ENCODE data around the gene SMYD3. TPM values are rescaled to one million over a fixed set of nuclear protein-coding genes. Genes with fewer than 3 reads are reported as not detected.

The SMYD3 gene
- total RNA-seq, 1 donor: 171 TPM

GRCh38 chr1:246267896-246268295, 239.2 kb downstream of the SMYD3 start:
- no peak for DNase-seq (ENCODE audit: insufficient read length, low spot score, missing footprints)
- TF ChIP-seq CTCF (IDR thresholded peaks at IDR 0.05; ENCODE audit: extremely low read depth, low read depth, low read length): no peak
- H3K9me3 ChIP-seq (ENCODE audit: low read depth, low read length): no peaks in the 10 kb centered on the region

DNA sequence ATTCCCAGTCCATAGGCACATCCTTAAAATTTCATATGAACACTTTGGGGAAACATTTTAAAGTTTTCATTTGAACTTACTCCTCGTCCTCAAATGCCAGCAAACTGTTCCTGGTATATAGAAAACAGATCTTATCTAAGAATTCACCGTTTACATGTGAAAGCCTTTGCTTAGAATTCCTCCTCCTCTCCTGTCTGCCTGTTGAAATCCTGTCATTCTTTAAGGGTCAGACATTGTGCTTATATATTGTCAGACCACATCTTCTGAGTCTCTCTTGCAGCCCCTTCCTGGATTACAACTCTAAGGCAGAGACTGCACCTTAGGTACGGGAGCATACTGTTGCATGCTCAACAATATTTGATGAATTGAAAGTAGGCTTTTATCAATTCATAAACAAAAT, 239.7 kb downstream of the SMYD3 start:
- TF ChIP-seq CTCF (IDR thresholded peaks at IDR 0.05; ENCODE audit: extremely low read depth, low read depth, low read length): no peak
- Histone ChIP-seq H3K79me2 (ENCODE audit: insufficient read depth, low read length) (no peaks in the 10 kb centered on the region), H3K27ac (ENCODE audit: low read depth, low read length) (no peak overlapping the region), H4K20me1 (ENCODE audit: insufficient read depth, low read length) (no peaks in the 10 kb centered on the region), H3K4me2 (ENCODE audit: insufficient read depth, low read length) (no peak overlapping the region), H3K36me3 (ENCODE audit: insufficient read depth, low read length) (no peaks in the 10 kb centered on the region), H3K9me3 (ENCODE audit: low read depth, low read length) (no peaks in the 10 kb centered on the region), H3K4me3 (ENCODE audit: insufficient read depth, low read length) (no peak overlapping the region), H3K4me1 (ENCODE audit: insufficient read depth, low read length) (peaks cover 10% of the 10 kb centered on the region), H3K27me3 (ENCODE audit: insufficient read depth, low read length) (no peaks in the 10 kb centered on the region), H2AFZ (ENCODE audit: low read length) (no peak overlapping the region)
- DNase-seq (ENCODE audit: insufficient read length, low spot score, missing footprints): no peak

More at GRCh38 chr1:246267896-246268295, 239.2 kb downstream of the SMYD3 start:
- no peak overlapping the region for H3K27ac ChIP-seq (ENCODE audit: low read depth, low read length)
- no peak overlapping the region for H3K4me3 ChIP-seq (ENCODE audit: insufficient read depth, low read length)
- no peak overlapping the region for H2AFZ ChIP-seq (ENCODE audit: low read length)
- H3K36me3 ChIP-seq (ENCODE audit: insufficient read depth, low read length): no peaks in the 10 kb centered on the region
- no peaks in the 10 kb centered on the region for H3K27me3 ChIP-seq (ENCODE audit: insufficient read depth, low read length)
- no peaks in the 10 kb centered on the region for H3K79me2 ChIP-seq (ENCODE audit: insufficient read depth, low read length)
- H4K20me1 ChIP-seq (ENCODE audit: insufficient read depth, low read length): no peaks in the 10 kb centered on the region
- peaks cover 10% of the 10 kb centered on the region for H3K4me1 ChIP-seq (ENCODE audit: insufficient read depth, low read length)
- no peak overlapping the region for H3K4me2 ChIP-seq (ENCODE audit: insufficient read depth, low read length)

GRCh38 chr1:246265481-246265880, 241.6 kb downstream of the SMYD3 start:
- Histone ChIP-seq H4K20me1 (ENCODE audit: insufficient read depth, low read length) (no peaks in the 10 kb centered on the region), H3K4me1 (ENCODE audit: insufficient read depth, low read length) (no peaks in the 10 kb centered on the region), H3K36me3 (ENCODE audit: insufficient read depth, low read length) (no peaks in the 10 kb centered on the region), H3K9me3 (ENCODE audit: low read depth, low read length) (no peaks in the 10 kb centered on the region), H3K27me3 (ENCODE audit: insufficient read depth, low read length) (no peaks in the 10 kb centered on the region), H3K4me3 (ENCODE audit: insufficient read depth, low read length) (no peak overlapping the region), H3K4me2 (ENCODE audit: insufficient read depth, low read length) (no peak overlapping the region), H3K79me2 (ENCODE audit: insufficient read depth, low read length) (no peaks in the 10 kb centered on the region), H2AFZ (ENCODE audit: low read length) (no peak overlapping the region), H3K27ac (ENCODE audit: low read depth, low read length) (no peak overlapping the region)
- no peak for DNase-seq (ENCODE audit: insufficient read length, low spot score, missing footprints)
- TF ChIP-seq CTCF (IDR thresholded peaks at IDR 0.05; ENCODE audit: extremely low read depth, low read depth, low read length): no peak

DNA sequence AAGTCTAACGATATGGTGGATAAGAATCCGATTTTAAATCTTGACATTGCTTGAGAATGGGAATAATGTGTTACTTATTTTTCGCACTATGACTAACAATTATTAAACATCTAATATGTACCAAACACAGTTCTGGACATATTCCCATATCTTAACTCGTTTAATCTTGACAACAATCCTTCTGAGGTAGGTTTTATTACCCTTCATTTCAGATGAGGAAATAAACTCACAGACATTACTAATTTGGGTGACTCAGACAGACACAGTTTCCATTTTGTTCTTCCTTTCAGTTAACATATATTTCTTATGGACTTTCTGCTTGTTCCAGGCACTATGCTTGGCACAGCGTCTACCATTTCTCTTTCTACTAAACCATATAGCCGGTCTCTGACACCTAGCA, 244.8 kb downstream of the SMYD3 start:
- Histone ChIP-seq H3K4me2 (ENCODE audit: insufficient read depth, low read length) (no peak overlapping the region), H3K4me1 (ENCODE audit: insufficient read depth, low read length) (no peaks in the 10 kb centered on the region), H3K27ac (ENCODE audit: low read depth, low read length) (no peak overlapping the region), H3K79me2 (ENCODE audit: insufficient read depth, low read length) (no peaks in the 10 kb centered on the region), H3K9me3 (ENCODE audit: low read depth, low read length) (no peaks in the 10 kb centered on the region), H4K20me1 (ENCODE audit: insufficient read depth, low read length) (no peaks in the 10 kb centered on the region), H3K36me3 (ENCODE audit: insufficient read depth, low read length) (no peaks in the 10 kb centered on the region), H3K27me3 (ENCODE audit: insufficient read depth, low read length) (no peaks in the 10 kb centered on the region), H3K4me3 (ENCODE audit: insufficient read depth, low read length) (no peak overlapping the region), H2AFZ (ENCODE audit: low read length) (no peak overlapping the region)
- DNase-seq (ENCODE audit: insufficient read length, low spot score, missing footprints): no peak
- no peak for TF ChIP-seq CTCF (IDR thresholded peaks at IDR 0.05; ENCODE audit: extremely low read depth, low read depth, low read length)
